Tibial artery (tissue), 4 donors: ENCODE data around the gene MAPK1IP1L.
A peak's percentile ranks its signal among the peaks of the same experiment; 100 is the strongest.

Experiments
- DNase-seq, 2 donors: peaks; one replicate each; pipeline ENCODE4 v3.0.0-alpha.2; 2019
- H3K27ac ChIP-seq, 2 donors: fragments of 200-600 bp; sonication (generic) in 1 of 2; 1 replicate in 1 of 2; 2 replicates in 1 of 2; pipeline ENCODE4 v1.5.1; 2018 to 2019; ENCODE audit warnings: mild to moderate bottlenecking in 1 of 2
- H3K27me3 ChIP-seq, 2 donors: fragments of 200-600 bp; sonication (generic) in 1 of 2; one replicate each; pipeline versions ENCODE4 v1.5.1 to v1.6.0; 2016 to 2019
- H3K36me3 ChIP-seq, 3 donors: fragments of 200-600 bp; sonication (generic) in 2 of 3; one replicate each; pipeline ENCODE4 v1.5.1; 2016 to 2019; ENCODE audit warnings: mild to moderate bottlenecking in 2 of 3
- H3K4me1 ChIP-seq, 4 donors: fragments of 200-600 bp; sonication (generic) in 2 of 4; 1 replicate in 3 of 4; 2 replicates in 1 of 4; pipeline ENCODE4 v1.5.1; 2016 to 2019
- H3K4me3 ChIP-seq, 2 donors: fragments of 200-600 bp; sonication (generic) in 1 of 2; 1 replicate in 1 of 2; 2 replicates in 1 of 2; pipeline ENCODE4 v1.5.1; 2018 to 2019; ENCODE audit warnings: mild to moderate bottlenecking in 2 of 2
- H3K9me3 ChIP-seq, 3 donors: fragments of 200-600 bp; sonication (generic) in 1 of 3; one replicate each; pipeline ENCODE4 v1.5.1; 2016 to 2019
- CTCF ChIP-seq, 2 experiments: fragments of 200-600 bp in 1 of 2; fragments of 450-650 bp in 1 of 2; IDR thresholded peaks; one replicate each; pipeline ENCODE4 v1.5.1; 2017 to 2019; ENCODE audit warnings: antibody characterized with exemption in 2 of 2, mild to moderate bottlenecking in 1 of 2, moderate library complexity in 1 of 2
- intact Hi-C: fragments of 100-400 bp; cut with DNase I; formaldehyde crosslinking; loops from one replicate; pipeline ENCODE4 v1.15.0; 2023; ENCODE audit warnings: low total_unique reads

The MAPK1IP1L gene

GRCh38 chr14:55105991-55106390 is 54.5 kb downstream of the MAPK1IP1L start:
- intact Hi-C loops = no loop called here
- peaks cover 0 to 4% (median 0%) of the 10 kb centered on the region in 3 donors for H3K9me3 ChIP-seq
- no peaks in the 10 kb centered on the region for H3K36me3 ChIP-seq
- no peak overlapping the region for H3K4me3 ChIP-seq
- DNase-seq = no peak
- H3K27ac ChIP-seq = peak overlapping the region; percentile 82 to 97
- peaks cover 0 to 66% (median 59%) of the 10 kb centered on the region in 4 donors for H3K4me1 ChIP-seq
- TF ChIP-seq CTCF (IDR thresholded peaks at IDR 0.05) = no peak
- H3K27me3 ChIP-seq = no peaks in the 10 kb centered on the region

GRCh38 chr14:55107766-55108554 is 56.5 kb downstream of the MAPK1IP1L start:
- no peak for TF ChIP-seq CTCF (IDR thresholded peaks at IDR 0.05)
- Histone ChIP-seq H3K27ac (peak overlapping the region; percentile 97), H3K4me3 (peak overlapping the region in 1 of 2 donors; percentile 21), H3K9me3 (peaks cover 0 to 4% (median 0%) of the 10 kb centered on the region in 3 donors), H3K4me1 (peaks cover 0 to 51% (median 42%) of the 10 kb centered on the region in 4 donors), H3K36me3 (no peaks in the 10 kb centered on the region), H3K27me3 (no peaks in the 10 kb centered on the region)
- intact Hi-C loops = no loop called here
- peak; percentile 94 to 96 for DNase-seq

GRCh38 chr14:55109836-55110235 is 58.4 kb downstream of the MAPK1IP1L start:
- intact Hi-C loops = no loop called here
- Histone ChIP-seq H3K4me3 (no peak overlapping the region), H3K9me3 (no peaks in the 10 kb centered on the region), H3K27ac (no peak overlapping the region), H3K36me3 (no peaks in the 10 kb centered on the region), H3K4me1 (peaks cover 0 to 35% (median 28%) of the 10 kb centered on the region in 4 donors), H3K27me3 (no peaks in the 10 kb centered on the region)
- no peak for DNase-seq
- TF ChIP-seq CTCF (IDR thresholded peaks at IDR 0.05) = no peak

GRCh38 chr14:55111122-55111708 is 59.8 kb downstream of the MAPK1IP1L start:
- no peaks in the 10 kb centered on the region for H3K27me3 ChIP-seq
- H3K36me3 ChIP-seq = no peaks in the 10 kb centered on the region
- H3K4me1 ChIP-seq = peaks cover 0 to 26% (median 22%) of the 10 kb centered on the region in 4 donors
- TF ChIP-seq CTCF (IDR thresholded peaks at IDR 0.05) = no peak
- no peaks in the 10 kb centered on the region for H3K9me3 ChIP-seq
- H3K4me3 ChIP-seq = no peak overlapping the region
- no peak overlapping the region for H3K27ac ChIP-seq
- DNase-seq = no peak
- intact Hi-C loops = no loop called here

GRCh38 chr14:55114720-55115119 is 63.3 kb downstream of the MAPK1IP1L start:
- Histone ChIP-seq H3K9me3 (no peaks in the 10 kb centered on the region), H3K4me1 (peaks cover 0 to 17% (median 11%) of the 10 kb centered on the region in 4 donors), H3K27ac (no peak overlapping the region), H3K27me3 (no peaks in the 10 kb centered on the region), H3K36me3 (no peaks in the 10 kb centered on the region), H3K4me3 (no peak overlapping the region)
- no peak for TF ChIP-seq CTCF (IDR thresholded peaks at IDR 0.05)
- no peak for DNase-seq
- intact Hi-C loops = no loop called here
